Neural cell (in vitro differentiated cells): ENCODE data around the gene PRR33. TPM values are rescaled to one million over a fixed set of nuclear protein-coding genes. Genes with fewer than 3 reads are reported as not detected.

ENCODE experiments used
- H2AFZ ChIP-seq: fragments of 200-600, 300-800 bp; sonication (generic), shearing (Covaris generic); 2 replicates; pipeline ENCODE4 v1.6.0; 2014; ENCODE audit warnings: low read depth, mild to moderate bottlenecking, antibody characterized with exemption, low read length, moderate library complexity
- H3F3A ChIP-seq: fragments of 200-600 bp; shearing (Covaris generic); 2 replicates; pipeline ENCODE4 v1.6.1; 2016; ENCODE audit warnings: mild to moderate bottlenecking, moderate library complexity, mixed read lengths, antibody characterized with exemption, low read length; ENCODE audit not compliant: insufficient read depth, poor library complexity, severe bottlenecking
- H3K27ac ChIP-seq: fragments of 200-600, 300-800 bp; sonication (generic), shearing (Covaris generic); 2 replicates; pipeline ENCODE4 v1.5.1; 2014; ENCODE audit warnings: mild to moderate bottlenecking, low read length, moderate library complexity
- H3K27me3 ChIP-seq: fragments of 300-800, 200-600 bp; sonication (generic), shearing (Covaris generic); 2 replicates; pipeline ENCODE4 v1.6.0; 2014; ENCODE audit warnings: mild to moderate bottlenecking, low read depth, low read length, moderate library complexity; ENCODE audit not compliant: insufficient read depth
- H3K36me3 ChIP-seq: fragments of 300-800, 200-600 bp; sonication (generic), shearing (Covaris generic); 2 replicates; pipeline ENCODE4 v1.5.1; 2014; ENCODE audit warnings: mild to moderate bottlenecking, antibody characterized with exemption, low read length, moderate library complexity; ENCODE audit not compliant: insufficient read depth
- H3K4me2 ChIP-seq: fragments of 300-800, 200-600 bp; sonication (generic), shearing (Covaris generic); 2 replicates; pipeline ENCODE4 v1.6.0; 2014; ENCODE audit warnings: mild to moderate bottlenecking, low read length
- H3K4me3 ChIP-seq: fragments of 300-800, 200-600 bp; sonication (generic), shearing (Covaris generic); 2 replicates; pipeline ENCODE4 v1.5.1; 2014; ENCODE audit warnings: mild to moderate bottlenecking, low read length, moderate library complexity
- H3K79me2 ChIP-seq: fragments of 200-600 bp; shearing (Covaris generic); replicated peaks from 2 replicates; pipeline ENCODE4 v1.6.0; 2014; ENCODE audit warnings: mild to moderate bottlenecking, low read length, moderate library complexity; ENCODE audit not compliant: insufficient read depth
- H3K9ac ChIP-seq: fragments of 300-800, 200-600 bp; sonication (generic), shearing (Covaris generic); 2 replicates; pipeline ENCODE4 v1.6.1; 2016; ENCODE audit warnings: mild to moderate bottlenecking, low read length, mixed read lengths
- H3K9me2 ChIP-seq: fragments of 200-600 bp; shearing (Covaris generic); 2 replicates; pipeline ENCODE4 v1.6.1; 2016; ENCODE audit warnings: mild to moderate bottlenecking, low read length, mixed read lengths; ENCODE audit not compliant: insufficient read depth
- H3K9me3 ChIP-seq: fragments of 200-600, 300-800 bp; sonication (generic), shearing (Covaris generic); 2 replicates; pipeline ENCODE4 v1.6.1; 2016; ENCODE audit warnings: mild to moderate bottlenecking, mixed run types, low read length, moderate library complexity, mixed read lengths
- H4K20me1 ChIP-seq: fragments of 200-600 bp; shearing (Covaris generic); 2 replicates; pipeline ENCODE4 v1.6.1; 2016; ENCODE audit warnings: mild to moderate bottlenecking, mixed run types; ENCODE audit not compliant: insufficient read depth
- EP300 ChIP-seq: fragments of 450-650 bp; conservative IDR thresholded peaks from 2 replicates; pipeline ENCODE4 v1.6.1; 2014; ENCODE audit warnings: antibody characterized with exemption, mild to moderate bottlenecking, moderate library complexity; ENCODE audit not compliant: poor library complexity, severe bottlenecking
- EZH2 ChIP-seq: fragments of 200-600, 300-800 bp; shearing (Covaris generic), sonication (generic); IDR thresholded peaks from 2 replicates; pipeline ENCODE4 v1.6.1; 2014; ENCODE audit warnings: antibody characterized with exemption, low read length, borderline replicate concordance, mild to moderate bottlenecking; ENCODE audit not compliant: insufficient read depth, poor library complexity, severe bottlenecking
- MXI1 ChIP-seq: fragments of 450-650 bp; conservative IDR thresholded peaks from 2 replicates; pipeline ENCODE4 v1.6.1; 2014; ENCODE audit warnings: antibody characterized with exemption, mild to moderate bottlenecking; ENCODE audit not compliant: poor library complexity, severe bottlenecking
- POLR2AphosphoS5 ChIP-seq: IDR thresholded peaks from 2 replicates; pipeline ENCODE4 v1.6.1; 2012
- RAD21 ChIP-seq: fragments of 450-650 bp; conservative IDR thresholded peaks from 2 replicates; pipeline ENCODE4 v1.6.1; 2014; ENCODE audit warnings: antibody characterized with exemption, mild to moderate bottlenecking, moderate library complexity
- SMC3 ChIP-seq: fragments of 450-650 bp; conservative IDR thresholded peaks from 2 replicates; pipeline ENCODE4 v1.6.1; 2014; ENCODE audit warnings: antibody characterized with exemption, mild to moderate bottlenecking, moderate library complexity; ENCODE audit not compliant: poor library complexity
- TAF1 ChIP-seq: IDR thresholded peaks from 2 replicates; pipeline ENCODE4 v1.6.1; 2012; ENCODE audit warnings: low read depth
- polyA plus RNA-seq: library from polyadenylated mRNA; depleted of rRNA; stranded (reverse); fragments of >200 nt; gene quantifications from 2 replicates; pipeline ENCODE4 v1.2.3, GENCODE V29; 2014
- TF ChIP-seq, protein P1 (sequence below): fragments of 450-650 bp; IDR thresholded peaks from 2 replicates; pipeline ENCODE4 v1.5.1; 2014; ENCODE audit warnings: antibody characterized with exemption, mild to moderate bottlenecking, moderate library complexity; ENCODE audit not compliant: poor library complexity, severe bottlenecking
- TF ChIP-seq, protein P2 (sequence below): IDR thresholded peaks from 2 replicates; pipeline ENCODE4 v1.6.1; 2012; ENCODE audit warnings: borderline replicate concordance

Gene PRR33
- polyA plus RNA-seq, 1 donor from 2014 or later = not detected

DNA sequence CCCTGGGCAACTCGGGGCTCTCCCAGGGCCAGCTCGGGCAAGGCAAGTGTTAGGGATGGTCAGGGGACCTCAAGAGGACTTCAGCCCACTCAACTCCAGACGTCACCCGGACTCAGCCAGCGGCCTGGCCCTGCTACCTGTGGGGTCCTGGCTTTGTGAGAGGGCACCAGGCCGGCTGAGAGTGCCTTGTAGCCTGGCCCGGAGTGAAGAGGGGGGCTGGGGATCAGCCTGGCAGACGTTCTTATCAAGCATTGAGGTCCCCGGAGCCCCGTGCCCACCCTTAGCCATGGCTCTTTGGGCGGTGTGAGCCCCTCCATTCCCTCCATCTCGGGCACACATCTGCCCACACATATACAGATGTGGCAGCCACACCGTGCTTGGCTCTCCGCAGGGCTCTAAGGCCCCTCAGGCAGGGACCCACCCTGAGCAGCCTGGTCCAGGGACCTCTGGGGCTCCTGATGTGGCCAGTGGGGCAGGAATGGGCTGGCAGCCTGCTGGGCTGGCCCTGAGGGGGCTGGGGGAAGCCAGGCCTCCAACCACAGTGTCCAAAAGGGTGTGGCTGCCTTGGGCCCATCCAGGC lies 23.5 kb downstream of the PRR33 start:
- H3K79me2 ChIP-seq = no peaks in the 10 kb centered on the region
- no peak overlapping the region for H3K27ac ChIP-seq

DNA sequence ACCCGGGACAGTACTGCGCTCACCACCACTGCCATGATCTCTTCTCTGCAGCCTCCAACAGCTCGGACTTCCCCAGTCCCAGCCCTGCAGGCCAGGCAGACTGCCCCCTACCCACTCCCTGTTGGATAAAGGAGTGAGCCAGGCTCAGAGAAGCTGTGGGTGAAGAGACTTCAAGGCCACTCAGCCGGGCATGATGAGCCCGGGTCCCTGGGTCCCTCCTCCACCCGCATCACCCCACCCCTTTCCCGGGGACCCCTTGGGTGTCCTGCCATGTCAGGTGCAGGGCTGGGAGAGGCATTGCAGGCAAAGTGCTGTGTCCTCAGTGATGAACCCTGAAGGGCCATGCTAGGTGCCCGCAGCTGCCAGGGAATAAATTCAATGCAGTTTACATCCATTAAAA lies 24.3 kb downstream of the PRR33 start:
- no peaks in the 10 kb centered on the region for H3K9me3 ChIP-seq
- no peak overlapping the region for H3K4me2 ChIP-seq
- no peak overlapping the region for H2AFZ ChIP-seq
- H3K9ac ChIP-seq = no peak overlapping the region
- no peaks in the 10 kb centered on the region for H3K27me3 ChIP-seq
- no peak overlapping the region for H3K27ac ChIP-seq
- no peaks in the 10 kb centered on the region for H3F3A ChIP-seq
- H3K9me2 ChIP-seq = no peaks in the 10 kb centered on the region
- TF ChIP-seq TAF1 (no peak), RAD21 (no peak), MXI1 (no peak), SMC3 (no peak)
- TF ChIP-seq, protein P1, sequence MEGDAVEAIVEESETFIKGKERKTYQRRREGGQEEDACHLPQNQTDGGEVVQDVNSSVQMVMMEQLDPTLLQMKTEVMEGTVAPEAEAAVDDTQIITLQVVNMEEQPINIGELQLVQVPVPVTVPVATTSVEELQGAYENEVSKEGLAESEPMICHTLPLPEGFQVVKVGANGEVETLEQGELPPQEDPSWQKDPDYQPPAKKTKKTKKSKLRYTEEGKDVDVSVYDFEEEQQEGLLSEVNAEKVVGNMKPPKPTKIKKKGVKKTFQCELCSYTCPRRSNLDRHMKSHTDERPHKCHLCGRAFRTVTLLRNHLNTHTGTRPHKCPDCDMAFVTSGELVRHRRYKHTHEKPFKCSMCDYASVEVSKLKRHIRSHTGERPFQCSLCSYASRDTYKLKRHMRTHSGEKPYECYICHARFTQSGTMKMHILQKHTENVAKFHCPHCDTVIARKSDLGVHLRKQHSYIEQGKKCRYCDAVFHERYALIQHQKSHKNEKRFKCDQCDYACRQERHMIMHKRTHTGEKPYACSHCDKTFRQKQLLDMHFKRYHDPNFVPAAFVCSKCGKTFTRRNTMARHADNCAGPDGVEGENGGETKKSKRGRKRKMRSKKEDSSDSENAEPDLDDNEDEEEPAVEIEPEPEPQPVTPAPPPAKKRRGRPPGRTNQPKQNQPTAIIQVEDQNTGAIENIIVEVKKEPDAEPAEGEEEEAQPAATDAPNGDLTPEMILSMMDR = no peak
- no peak overlapping the region for H3K4me3 ChIP-seq
- H3K79me2 ChIP-seq = no peaks in the 10 kb centered on the region
- H4K20me1 ChIP-seq = no peaks in the 10 kb centered on the region
- H3K36me3 ChIP-seq = no peaks in the 10 kb centered on the region

More for the DNA sequence above, 23.5 kb downstream of the PRR33 start:
- H3K9me3 ChIP-seq = no peaks in the 10 kb centered on the region
- no peaks in the 10 kb centered on the region for H3K9me2 ChIP-seq
- no peaks in the 10 kb centered on the region for H3K36me3 ChIP-seq
- H2AFZ ChIP-seq = no peak overlapping the region
- TF ChIP-seq, protein P2, sequence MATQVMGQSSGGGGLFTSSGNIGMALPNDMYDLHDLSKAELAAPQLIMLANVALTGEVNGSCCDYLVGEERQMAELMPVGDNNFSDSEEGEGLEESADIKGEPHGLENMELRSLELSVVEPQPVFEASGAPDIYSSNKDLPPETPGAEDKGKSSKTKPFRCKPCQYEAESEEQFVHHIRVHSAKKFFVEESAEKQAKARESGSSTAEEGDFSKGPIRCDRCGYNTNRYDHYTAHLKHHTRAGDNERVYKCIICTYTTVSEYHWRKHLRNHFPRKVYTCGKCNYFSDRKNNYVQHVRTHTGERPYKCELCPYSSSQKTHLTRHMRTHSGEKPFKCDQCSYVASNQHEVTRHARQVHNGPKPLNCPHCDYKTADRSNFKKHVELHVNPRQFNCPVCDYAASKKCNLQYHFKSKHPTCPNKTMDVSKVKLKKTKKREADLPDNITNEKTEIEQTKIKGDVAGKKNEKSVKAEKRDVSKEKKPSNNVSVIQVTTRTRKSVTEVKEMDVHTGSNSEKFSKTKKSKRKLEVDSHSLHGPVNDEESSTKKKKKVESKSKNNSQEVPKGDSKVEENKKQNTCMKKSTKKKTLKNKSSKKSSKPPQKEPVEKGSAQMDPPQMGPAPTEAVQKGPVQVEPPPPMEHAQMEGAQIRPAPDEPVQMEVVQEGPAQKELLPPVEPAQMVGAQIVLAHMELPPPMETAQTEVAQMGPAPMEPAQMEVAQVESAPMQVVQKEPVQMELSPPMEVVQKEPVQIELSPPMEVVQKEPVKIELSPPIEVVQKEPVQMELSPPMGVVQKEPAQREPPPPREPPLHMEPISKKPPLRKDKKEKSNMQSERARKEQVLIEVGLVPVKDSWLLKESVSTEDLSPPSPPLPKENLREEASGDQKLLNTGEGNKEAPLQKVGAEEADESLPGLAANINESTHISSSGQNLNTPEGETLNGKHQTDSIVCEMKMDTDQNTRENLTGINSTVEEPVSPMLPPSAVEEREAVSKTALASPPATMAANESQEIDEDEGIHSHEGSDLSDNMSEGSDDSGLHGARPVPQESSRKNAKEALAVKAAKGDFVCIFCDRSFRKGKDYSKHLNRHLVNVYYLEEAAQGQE = no peak
- TF ChIP-seq SMC3 (no peak), EP300 (no peak)
- H3F3A ChIP-seq = no peaks in the 10 kb centered on the region
- H3K27me3 ChIP-seq = no peaks in the 10 kb centered on the region
- H3K4me3 ChIP-seq = no peak overlapping the region
- no peak overlapping the region for H3K9ac ChIP-seq
- H3K4me2 ChIP-seq = no peak overlapping the region
- no peaks in the 10 kb centered on the region for H4K20me1 ChIP-seq

DNA sequence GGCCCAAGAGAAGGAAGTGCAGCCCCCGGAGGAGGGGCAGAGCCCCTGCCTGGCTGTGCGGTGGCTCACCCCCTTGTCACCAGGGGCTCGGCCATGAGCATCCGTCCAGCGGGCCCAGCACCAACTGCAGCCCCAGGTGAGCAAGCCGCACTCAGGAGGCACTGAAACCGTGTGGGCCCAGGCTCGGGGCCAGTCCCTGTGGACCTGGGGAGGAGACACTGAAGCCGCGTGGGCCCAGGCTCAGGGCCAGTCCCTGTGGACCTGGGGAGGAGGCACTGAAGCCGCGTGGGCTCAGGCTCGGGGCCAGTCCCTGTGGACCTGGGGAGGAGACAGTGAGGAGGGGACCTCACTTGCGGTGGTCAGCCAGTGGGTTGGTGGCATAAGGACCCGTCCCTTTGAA lies 24.9 kb downstream of the PRR33 start:
- TF ChIP-seq, protein P2 = no peak
- TF ChIP-seq, protein P1 = no peak
- TF ChIP-seq SMC3 = no peak
- no peak for TF ChIP-seq TAF1
- TF ChIP-seq RAD21 = no peak
- no peak for TF ChIP-seq MXI1
- no peak for TF ChIP-seq POLR2AphosphoS5
- TF ChIP-seq EZH2 = no peak
- no peak for TF ChIP-seq EP300
- Histone ChIP-seq H3K79me2 (no peaks in the 10 kb centered on the region), H4K20me1 (no peaks in the 10 kb centered on the region), H3K9me2 (no peaks in the 10 kb centered on the region), H3K9ac (no peak overlapping the region), H3K9me3 (no peaks in the 10 kb centered on the region), H3F3A (no peaks in the 10 kb centered on the region), H3K27me3 (no peaks in the 10 kb centered on the region), H3K4me2 (no peak overlapping the region), H2AFZ (no peak overlapping the region), H3K36me3 (no peaks in the 10 kb centered on the region), H3K4me3 (no peak overlapping the region), H3K27ac (no peak overlapping the region)
